Activated CD4-positive, alpha-beta T cell treated with anti-CD3 and anti-CD28 coated beads, Interleukin-2, amount 10 ng/mL, durations not matched to agents 7 days and 5 days (primary cell): ENCODE data around the gene OSMR. TPM values are rescaled to one million over a fixed set of nuclear protein-coding genes. Genes with fewer than 3 reads are reported as not detected.
A peak's percentile ranks its signal among the peaks of the same experiment; 100 is the strongest.

Experiments used
- CTCF ChIA-PET: fragments of 350-600 bp; sonication (Branson Sonifier 250); formaldehyde crosslinking; loops from one replicate; lab custom pipeline; 2021; ENCODE audit warnings: antibody characterized with exemption; lab: Charles Lee
- POLR2A ChIA-PET: fragments of 350-600 bp; sonication (Branson Sonifier 250); formaldehyde crosslinking; loops from one replicate; lab custom pipeline; 2021; ENCODE audit warnings: antibody characterized with exemption; lab: Charles Lee
- DNase-seq: peaks from one replicate; pipeline ENCODE4 v3.0.0-alpha.2; 2020
- H3K27ac Mint-ChIP-seq: one replicate; pipeline ENCODE4 v1.8.0; 2021; ENCODE audit warnings: mild to moderate bottlenecking, moderate library complexity, mixed read lengths
- H3K27me3 Mint-ChIP-seq: one replicate; pipeline ENCODE4 v1.8.0; 2021; ENCODE audit warnings: mixed read lengths
- H3K36me3 Mint-ChIP-seq: one replicate; pipeline ENCODE4 v1.8.0; 2021; ENCODE audit warnings: low read depth, mixed read lengths
- H3K4me1 Mint-ChIP-seq: one replicate; pipeline ENCODE4 v1.8.0; 2021; ENCODE audit warnings: mixed read lengths
- H3K4me3 Mint-ChIP-seq: one replicate; pipeline ENCODE4 v1.8.0; 2021; ENCODE audit warnings: mild to moderate bottlenecking, moderate library complexity, mixed read lengths
- H3K9me3 Mint-ChIP-seq: one replicate; pipeline ENCODE4 v1.8.0; 2021; ENCODE audit warnings: mixed read lengths
- total RNA-seq, 2 experiments: library from RNA; stranded (reverse); gene quantifications; one replicate each; pipeline ENCODE4 v1.2.3, GENCODE V29; 2021

OSMR gene
- total RNA-seq, 2 experiments from 2014 or later: not detected

- ChIA-PET POLR2A (no interaction called here), CTCF (interaction anchor here (1.6 kb wide), 1 partner anchor 43 kb away, joined by 3 read pairs; no protein-coding TSS in a partner anchor)
- Mint-ChIP-seq H3K27me3 (peaks cover 27% of the 10 kb centered on the region), H3K4me1 (no peaks in the 10 kb centered on the region), H3K4me3 (no peak overlapping the region), H3K27ac (no peak overlapping the region), H3K36me3 (no peaks in the 10 kb centered on the region), H3K9me3 (no peaks in the 10 kb centered on the region)
- no peak for DNase-seq
These were observed 80.3 kb downstream of the OSMR start for GRCh38 chr5:38926121-38926520.

- H3K27me3 Mint-ChIP-seq: peaks cover 26% of the 10 kb centered on the region
- no peak overlapping the region for H3K4me3 Mint-ChIP-seq
- ChIA-PET POLR2A (interaction anchor here (0.6 kb wide), 1 partner anchor 113 kb away, joined by 7 read pairs; no protein-coding TSS in a partner anchor), CTCF (no interaction called here)
- no peak for DNase-seq
- no peaks in the 10 kb centered on the region for H3K4me1 Mint-ChIP-seq
- H3K36me3 Mint-ChIP-seq: no peaks in the 10 kb centered on the region
- H3K9me3 Mint-ChIP-seq: no peaks in the 10 kb centered on the region
- no peak overlapping the region for H3K27ac Mint-ChIP-seq
These were observed 81.7 kb downstream of the OSMR start for GRCh38 chr5:38927470-38927869.

GRCh38 chr5:38929838-38930237 lies 84.0 kb downstream of the OSMR start:
- ChIA-PET CTCF (no interaction called here), POLR2A (no interaction called here)

GRCh38 chr5:38931731-38932130 lies 85.9 kb downstream of the OSMR start:
- DNase-seq: no peak
- CTCF ChIA-PET: interaction anchor here (2.5 kb wide), 1 partner anchor 10 kb away, joined by 11 read pairs; no protein-coding TSS in a partner anchor
- H3K9me3 Mint-ChIP-seq: no peaks in the 10 kb centered on the region

More at GRCh38 chr5:38929838-38930237, 84.0 kb downstream of the OSMR start:
- H3K9me3 Mint-ChIP-seq: no peaks in the 10 kb centered on the region
- H3K4me1 Mint-ChIP-seq: no peaks in the 10 kb centered on the region
- no peaks in the 10 kb centered on the region for H3K36me3 Mint-ChIP-seq
- no peak overlapping the region for H3K4me3 Mint-ChIP-seq
- DNase-seq: no peak
- peaks cover 20% of the 10 kb centered on the region for H3K27me3 Mint-ChIP-seq
- no peak overlapping the region for H3K27ac Mint-ChIP-seq

GRCh38 chr5:38932854-38933408 lies 87.1 kb downstream of the OSMR start:
- ChIA-PET POLR2A (no interaction called here), CTCF (interaction anchor here (2.5 kb wide), 1 partner anchor 11 kb away, joined by 11 read pairs; no protein-coding TSS in a partner anchor)
- Mint-ChIP-seq H3K9me3 (no peaks in the 10 kb centered on the region), H3K36me3 (peaks cover 10% of the 10 kb centered on the region), H3K27ac (no peak overlapping the region), H3K4me1 (no peaks in the 10 kb centered on the region), H3K27me3 (peaks cover 11% of the 10 kb centered on the region), H3K4me3 (no peak overlapping the region)
- DNase-seq: no peak

More at GRCh38 chr5:38931731-38932130, 85.9 kb downstream of the OSMR start:
- no peak overlapping the region for H3K27ac Mint-ChIP-seq
- peaks cover 12% of the 10 kb centered on the region for H3K27me3 Mint-ChIP-seq
- no peak overlapping the region for H3K4me3 Mint-ChIP-seq
- H3K4me1 Mint-ChIP-seq: no peaks in the 10 kb centered on the region
- H3K36me3 Mint-ChIP-seq: peaks cover 4% of the 10 kb centered on the region
- POLR2A ChIA-PET: no interaction called here

GRCh38 chr5:38935437-38935836 lies 89.6 kb downstream of the OSMR start:
- Mint-ChIP-seq H3K27me3 (peaks cover 2% of the 10 kb centered on the region), H3K9me3 (no peaks in the 10 kb centered on the region), H3K36me3 (peaks cover 20% of the 10 kb centered on the region), H3K27ac (no peak overlapping the region), H3K4me1 (no peaks in the 10 kb centered on the region), H3K4me3 (no peak overlapping the region)
- no peak for DNase-seq
- POLR2A ChIA-PET: no interaction called here
- CTCF ChIA-PET: no interaction called here

GRCh38 chr5:38936269-38936668 lies 90.5 kb downstream of the OSMR start:
- ChIA-PET POLR2A (no interaction called here), CTCF (no interaction called here)
- DNase-seq: no peak
- Mint-ChIP-seq H3K27ac (no peak overlapping the region), H3K4me3 (no peak overlapping the region), H3K4me1 (no peaks in the 10 kb centered on the region), H3K9me3 (no peaks in the 10 kb centered on the region), H3K36me3 (peaks cover 24% of the 10 kb centered on the region), H3K27me3 (no peaks in the 10 kb centered on the region)

- ChIA-PET POLR2A (no interaction called here), CTCF (no interaction called here)
- no peak overlapping the region for H3K4me3 Mint-ChIP-seq
- no peak overlapping the region for H3K27ac Mint-ChIP-seq
- peaks cover 35% of the 10 kb centered on the region for H3K36me3 Mint-ChIP-seq
- no peaks in the 10 kb centered on the region for H3K9me3 Mint-ChIP-seq
- peaks cover 1% of the 10 kb centered on the region for H3K4me1 Mint-ChIP-seq
- no peak for DNase-seq
- no peaks in the 10 kb centered on the region for H3K27me3 Mint-ChIP-seq
These were observed 92.6 kb downstream of the OSMR start for GRCh38 chr5:38938424-38938823.

GRCh38 chr5:38938973-38939372 lies 93.2 kb downstream of the OSMR start:
- no peak for DNase-seq
- POLR2A ChIA-PET: no interaction called here
- no peak overlapping the region for H3K27ac Mint-ChIP-seq
- CTCF ChIA-PET: no interaction called here
- H3K9me3 Mint-ChIP-seq: no peaks in the 10 kb centered on the region
- peaks cover 1% of the 10 kb centered on the region for H3K4me1 Mint-ChIP-seq
- peaks cover 35% of the 10 kb centered on the region for H3K36me3 Mint-ChIP-seq
- no peaks in the 10 kb centered on the region for H3K27me3 Mint-ChIP-seq
- no peak overlapping the region for H3K4me3 Mint-ChIP-seq

GRCh38 chr5:38940230-38940858 lies 94.5 kb downstream of the OSMR start:
- Mint-ChIP-seq H3K36me3 (peaks cover 45% of the 10 kb centered on the region), H3K4me3 (no peak overlapping the region), H3K9me3 (no peaks in the 10 kb centered on the region), H3K4me1 (peaks cover 3% of the 10 kb centered on the region), H3K27me3 (no peaks in the 10 kb centered on the region), H3K27ac (no peak overlapping the region)
- DNase-seq: no peak
- CTCF ChIA-PET: no interaction called here
- POLR2A ChIA-PET: no interaction called here

- DNase-seq: no peak
- POLR2A ChIA-PET: no interaction called here
- H3K36me3 Mint-ChIP-seq: peaks cover 46% of the 10 kb centered on the region
These were observed 96.1 kb downstream of the OSMR start for GRCh38 chr5:38941912-38942311.

GRCh38 chr5:38944282-38944681 lies 98.5 kb downstream of the OSMR start:
- H3K36me3 Mint-ChIP-seq: peaks cover 47% of the 10 kb centered on the region
- peaks cover 17% of the 10 kb centered on the region for H3K4me1 Mint-ChIP-seq
- POLR2A ChIA-PET: no interaction called here
- no peaks in the 10 kb centered on the region for H3K9me3 Mint-ChIP-seq
- CTCF ChIA-PET: no interaction called here
- no peaks in the 10 kb centered on the region for H3K27me3 Mint-ChIP-seq
- DNase-seq: no peak
- no peak overlapping the region for H3K27ac Mint-ChIP-seq
- no peak overlapping the region for H3K4me3 Mint-ChIP-seq

More at GRCh38 chr5:38941912-38942311, 96.1 kb downstream of the OSMR start:
- H3K4me3 Mint-ChIP-seq: no peak overlapping the region
- CTCF ChIA-PET: no interaction called here
- no peaks in the 10 kb centered on the region for H3K9me3 Mint-ChIP-seq
- no peaks in the 10 kb centered on the region for H3K27me3 Mint-ChIP-seq
- H3K4me1 Mint-ChIP-seq: peaks cover 14% of the 10 kb centered on the region
- no peak overlapping the region for H3K27ac Mint-ChIP-seq

GRCh38 chr5:38948501-38948900 lies 102.7 kb downstream of the OSMR start:
- H3K4me1 Mint-ChIP-seq: peaks cover 15% of the 10 kb centered on the region
- CTCF ChIA-PET: interaction anchor here (1.3 kb wide), 1 partner anchor 26 kb away, joined by 3 read pairs; no protein-coding TSS in a partner anchor

More at GRCh38 chr5:38948501-38948900, 102.7 kb downstream of the OSMR start:
- Mint-ChIP-seq H3K27ac (peak overlapping the region; percentile 14), H3K4me3 (no peak overlapping the region), H3K36me3 (peaks cover 59% of the 10 kb centered on the region), H3K27me3 (no peaks in the 10 kb centered on the region), H3K9me3 (no peaks in the 10 kb centered on the region)
- no peak for DNase-seq
- POLR2A ChIA-PET: no interaction called here
